GM19025 (cell line): Measurements from ENCODE around the gene NLK.
"Not testable (repeated sequence)": the region's sequence is repeated elsewhere in the genome, so short reads cannot be mapped to it uniquely, and the experiment has no call there.

Experiments used
- ATAC-seq: cut with Tn5 transposase; IDR thresholded peaks from one replicate; pipeline ENCODE4 v1.9.1; 2021; ENCODE audit warnings: mild to moderate bottlenecking, low read depth, moderate library complexity; ENCODE audit not compliant: unreplicated experiment

NLK gene

GRCh38 chr17:28042657-28042720, at the start of gene NLK:
TSS of gene NLK (plus strand) at chr17:28042677. CDS start at chr17:28042874, 197 bp downstream.
- no peak for ATAC-seq

GRCh38 chr17:27993161-27993695, 49.2 kb upstream of the NLK start:
- ATAC-seq, result no peak

GRCh38 chr17:27993723-27994310, 48.7 kb upstream of the NLK start:
- ATAC-seq, result no peak

GRCh38 chr17:27994586-27994985, 47.9 kb upstream of the NLK start:
- ATAC-seq, result no peak

- ATAC-seq, result no peak
Measured at GRCh38 chr17:27995554-27995953, 46.9 kb upstream of the NLK start.

GRCh38 chr17:27996202-27997043, 46.1 kb upstream of the NLK start:
- no peak for ATAC-seq

- no peak for ATAC-seq
Measured at GRCh38 chr17:27997044-27997401, 45.5 kb upstream of the NLK start.

GRCh38 chr17:27997522-27997921, 45.0 kb upstream of the NLK start:
- no peak for ATAC-seq

GRCh38 chr17:28001149-28001548, 41.3 kb upstream of the NLK start:
- no peak for ATAC-seq

GRCh38 chr17:28004344-28004743, 38.1 kb upstream of the NLK start:
- no peak for ATAC-seq

- not testable (repeated sequence) for ATAC-seq
Measured at GRCh38 chr17:28007925-28008324, 34.6 kb upstream of the NLK start.

- no peak for ATAC-seq
Measured at GRCh38 chr17:28008513-28008912, 34.0 kb upstream of the NLK start.

- no peak for ATAC-seq
Measured at GRCh38 chr17:28010406-28010805, 32.1 kb upstream of the NLK start.

- no peak for ATAC-seq
Measured at GRCh38 chr17:28018439-28019070, 23.9 kb upstream of the NLK start.

GRCh38 chr17:28020515-28020914, 22.0 kb upstream of the NLK start:
- no peak for ATAC-seq

GRCh38 chr17:28029044-28029443, 13.4 kb upstream of the NLK start:
- no peak for ATAC-seq

- no peak for ATAC-seq
Measured at GRCh38 chr17:28030386-28030785, 12.1 kb upstream of the NLK start.

GRCh38 chr17:28031174-28031573, 11.3 kb upstream of the NLK start:
- no peak for ATAC-seq

- ATAC-seq, result no peak
Measured at GRCh38 chr17:28033972-28034714, 8.3 kb upstream of the NLK start.

GRCh38 chr17:28035452-28035851, 7.0 kb upstream of the NLK start:
- ATAC-seq, result not testable (repeated sequence)

GRCh38 chr17:28035884-28036283, 6.6 kb upstream of the NLK start:
- not testable (repeated sequence) for ATAC-seq
